Colonic mucosa (tissue), 4 donors: ENCODE measurements around the gene SCYL3. TPM values are rescaled to one million over a fixed set of nuclear protein-coding genes. Genes with fewer than 3 reads are reported as not detected.

Source experiments
- DNase-seq: peaks from one replicate; pipeline ENCODE4 v3.0.0-alpha.2; 2020
- H3K27ac ChIP-seq: fragments of 200-600 bp; one replicate; pipeline ENCODE4 v1.8.0; 2021
- H3K27me3 ChIP-seq: fragments of 200-600 bp; one replicate; pipeline ENCODE4 v1.8.0; 2021
- H3K36me3 ChIP-seq: fragments of 200-600 bp; one replicate; pipeline ENCODE4 v1.8.0; 2021
- H3K4me1 ChIP-seq: fragments of 200-600 bp; one replicate; pipeline ENCODE4 v1.8.0; 2021; ENCODE audit warnings: mild to moderate bottlenecking
- H3K4me3 ChIP-seq: fragments of 200-600 bp; one replicate; pipeline ENCODE4 v1.8.0; 2021
- H3K9ac ChIP-seq, 2 donors: one replicate each; pipeline ENCODE4 v1.7.0; 2013; ENCODE audit warnings: control low read depth in 2 of 2, low read depth in 2 of 2, low read length in 2 of 2
- H3K9me3 ChIP-seq: fragments of 200-600 bp; one replicate; pipeline ENCODE4 v1.8.0; 2021
- CTCF ChIP-seq: fragments of 200-600 bp; IDR thresholded peaks from one replicate; pipeline ENCODE4 v1.8.0; 2022; ENCODE audit warnings: antibody characterized with exemption, mild to moderate bottlenecking
- intact Hi-C: fragments of 100-400 bp; cut with DNase I; formaldehyde crosslinking; loops from one replicate; pipeline ENCODE4 v1.14.1; 2022
- total RNA-seq, 2 donors: library from RNA; stranded (reverse); fragmentation: NEBNext Ultra II Directional in 1 of 2; extraction: Animal tissue kit (Norgen Biotek cat#: 25700) in 1 of 2; gene quantifications; one replicate each; pipeline ENCODE4 v1.2.1, GENCODE V29; 2021
- donor health status: healthy.
- donor health status: DM: no; HTN: no; CAD: no.
- donor health status: DM: no; HTN: no; CAD: no.

SCYL3 gene
- total RNA-seq, 2 donors from 2014 or later = 11.6 to 15.8 TPM

- Histone ChIP-seq H3K9ac (no peak overlapping the region), H3K4me1 (no peaks in the 10 kb centered on the region), H3K4me3 (no peak overlapping the region), H3K9me3 (no peaks in the 10 kb centered on the region), H3K27ac (no peak overlapping the region), H3K36me3 (peaks cover 7% of the 10 kb centered on the region), H3K27me3 (no peaks in the 10 kb centered on the region)
- no peak for TF ChIP-seq CTCF
- DNase-seq = no peak
- intact Hi-C loops = no loop called here
Observed at GRCh38 chr1:169858467-169858866, 35.2 kb downstream of the SCYL3 start.

- peaks cover 13% of the 10 kb centered on the region for H3K36me3 ChIP-seq
- H3K4me3 ChIP-seq = no peak overlapping the region
- H3K9ac ChIP-seq = no peak overlapping the region
- no peak overlapping the region for H3K27ac ChIP-seq
- no peaks in the 10 kb centered on the region for H3K27me3 ChIP-seq
- H3K9me3 ChIP-seq = no peaks in the 10 kb centered on the region
- no peak for DNase-seq
- no peak for TF ChIP-seq CTCF
- intact Hi-C loops = no loop called here
- H3K4me1 ChIP-seq = no peaks in the 10 kb centered on the region
Observed at GRCh38 chr1:169853341-169853740, 40.4 kb downstream of the SCYL3 start.

GRCh38 chr1:169849346-169850022, 44.2 kb downstream of the SCYL3 start:
- no peaks in the 10 kb centered on the region for H3K9me3 ChIP-seq
- no peak overlapping the region for H3K9ac ChIP-seq
- H3K27ac ChIP-seq = no peak overlapping the region
- intact Hi-C loops = no loop called here
- H3K36me3 ChIP-seq = peaks cover 13% of the 10 kb centered on the region
- H3K4me3 ChIP-seq = no peak overlapping the region
- no peaks in the 10 kb centered on the region for H3K27me3 ChIP-seq
- TF ChIP-seq CTCF = no peak
- no peak for DNase-seq
- no peaks in the 10 kb centered on the region for H3K4me1 ChIP-seq

GRCh38 chr1:169848456-169848855, 45.2 kb downstream of the SCYL3 start:
- TF ChIP-seq CTCF = no peak
- intact Hi-C loops = no loop called here
- no peak for DNase-seq
- Histone ChIP-seq H3K27me3 (no peaks in the 10 kb centered on the region), H3K9ac (no peak overlapping the region), H3K4me1 (no peaks in the 10 kb centered on the region), H3K36me3 (peaks cover 12% of the 10 kb centered on the region), H3K4me3 (no peak overlapping the region), H3K27ac (no peak overlapping the region), H3K9me3 (no peaks in the 10 kb centered on the region)

- Histone ChIP-seq H3K4me1 (no peaks in the 10 kb centered on the region), H3K9ac (no peak overlapping the region), H3K4me3 (no peak overlapping the region), H3K36me3 (no peaks in the 10 kb centered on the region), H3K27me3 (no peaks in the 10 kb centered on the region), H3K9me3 (no peaks in the 10 kb centered on the region), H3K27ac (no peak overlapping the region)
- DNase-seq = no peak
- TF ChIP-seq CTCF = no peak
- intact Hi-C loops = no loop called here
Observed at GRCh38 chr1:169844941-169845608, 48.6 kb downstream of the SCYL3 start.
